PC-9 (cell line): ENCODE data around the gene PPP2R5E.

Source experiments
- CTCF ChIP-seq: fragments of 200-600 bp; sonication (generic); conservative IDR thresholded peaks from 2 replicates; pipeline ENCODE4 v1.6.1; 2017; ENCODE audit warnings: mixed run types, antibody characterized with exemption, mild to moderate bottlenecking, moderate library complexity
- EZH2 ChIP-seq: fragments of 200-600 bp; sonication (generic); IDR thresholded peaks from 2 replicates; pipeline ENCODE4 v1.8.0; 2017; ENCODE audit warnings: antibody characterized with exemption, low read depth

GRCh38 chr14:63483315-63483714, 59.9 kb downstream of the PPP2R5E start:
- no peak for TF ChIP-seq CTCF
- no peak for TF ChIP-seq EZH2
